HepG2 (cell line): ENCODE measurements around the gene CCDC174. TPM values are rescaled to one million over a fixed set of nuclear protein-coding genes. Genes with fewer than 3 reads are reported as not detected.

Source experiments
- ATAC-seq: fragments of 200-7000 bp; cut with Tn5 transposase; 3 replicates; pipeline ENCODE4 v1.9.1; 2020; ENCODE audit warnings: mild to moderate bottlenecking, moderate library complexity
- BruUV-seq: library from RNA; stranded (reverse); fragments of 400-500 nt; replicated peaks from 2 replicates; lab custom pipeline; 2021; lab: Mats Ljungman, UMichigan
- CTCF ChIA-PET: fragments of 300-600 bp; formaldehyde crosslinking; extraction: SDS; loops from one replicate; lab custom pipeline; 2021; ENCODE audit warnings: low total read pairs, inconsistent platforms, low intra/inter-chr PET ratio; lab: Yijun Ruan, JAX
- POLR2A ChIA-PET: fragments of 350-600 bp; sonication (Branson Sonifier 250); formaldehyde crosslinking; loops from one replicate; lab custom pipeline; 2020; ENCODE audit warnings: antibody characterized with exemption, inconsistent platforms; lab: Yijun Ruan, JAX
- DNase-seq: peaks from one replicate; pipeline ENCODE4 v3.0.0-alpha.2; 2015; ENCODE audit warnings: low spot score
- FAIRE-seq: peaks from 3 replicates; lab custom pipeline; 2011; peaks lifted over from hg19 to GRCh38; lab: Jason Lieb, UNC
- H2AFZ ChIP-seq: one replicate; pipeline ENCODE4 v1.6.1; 2011; ENCODE audit warnings: low read length, inconsistent platforms
- H3K27ac ChIP-seq: fragments of 300-600 bp; 3 replicates; pipeline ENCODE4 v1.8.0; 2011; ENCODE audit warnings: mixed run types, mild to moderate bottlenecking, mixed read lengths, low read length, inconsistent platforms; ENCODE audit not compliant: insufficient read depth; ENCODE audit errors: extremely low read length
- H3K27me3 ChIP-seq, 2 experiments: fragments of 200-600 bp in 1 of 2; 2 replicates in 1 of 2; 3 replicates in 1 of 2; pipeline versions ENCODE4 v1.6.0 to v1.8.0; 2011; ENCODE audit warnings: low read length in 2 of 2, mild to moderate bottlenecking in 2 of 2, moderate library complexity in 2 of 2, inconsistent platforms in 1 of 2; ENCODE audit not compliant: insufficient read depth in 2 of 2, control insufficient read depth in 1 of 2
- H3K36me3 ChIP-seq, 2 experiments: fragments of 200-600 bp in 1 of 2; replicated peaks in 1 of 2; 2 replicates in 1 of 2; 3 replicates in 1 of 2; pipeline versions ENCODE4 v1.5.1 to v1.8.0; 2011; ENCODE audit warnings: low read length in 2 of 2, inconsistent platforms in 1 of 2; ENCODE audit not compliant: insufficient read depth in 2 of 2, control insufficient read depth in 1 of 2
- H3K4me1 ChIP-seq: 2 replicates; pipeline ENCODE4 v1.5.1; 2012; ENCODE audit warnings: low read length, inconsistent platforms; ENCODE audit not compliant: insufficient read depth
- H3K4me2 ChIP-seq: 2 replicates; pipeline ENCODE4 v1.6.0; 2011; ENCODE audit warnings: low read depth, low read length, inconsistent platforms
- H3K4me3 ChIP-seq, 3 experiments: fragments of 200-600 bp in 1 of 3; sonication (generic), shearing (Covaris generic) in 1 of 3; replicated peaks in 1 of 3; 2 replicates each; pipeline ENCODE4 v1.5.1; 2011 to 2016; ENCODE audit warnings: low read length in 3 of 3, inconsistent platforms in 2 of 3, low read depth in 2 of 3, mild to moderate bottlenecking in 2 of 3, control low read depth in 1 of 3, mixed read lengths in 1 of 3; ENCODE audit not compliant: insufficient read depth in 1 of 3
- H3K79me2 ChIP-seq: one replicate; pipeline ENCODE4 v1.6.1; 2011; ENCODE audit warnings: low read length, inconsistent platforms; ENCODE audit not compliant: insufficient read depth
- H3K9ac ChIP-seq: 2 replicates; pipeline ENCODE4 v1.6.0; 2011; ENCODE audit warnings: mild to moderate bottlenecking, low read depth, low read length, inconsistent platforms; ENCODE audit not compliant: insufficient read depth
- H3K9me3 ChIP-seq: 2 replicates; pipeline ENCODE4 v1.5.1; 2012; ENCODE audit warnings: mild to moderate bottlenecking, low read length
- H4K20me1 ChIP-seq: 2 replicates; pipeline ENCODE4 v1.6.0; 2011; ENCODE audit warnings: inconsistent platforms, mild to moderate bottlenecking, low read length, moderate library complexity; ENCODE audit not compliant: insufficient read depth
- CTCF ChIP-seq: sonication (generic); formaldehyde crosslinking; IDR thresholded peaks from 2 replicates; pipeline ENCODE4 v1.5.0; 2020; ENCODE audit warnings: mild to moderate bottlenecking, missing genetic modification reagents, moderate library complexity
- ELF4 ChIP-seq: sonication (generic); formaldehyde crosslinking; IDR thresholded peaks from 2 replicates; pipeline ENCODE4 v1.5.0; 2020; ENCODE audit warnings: missing genetic modification reagents, mild to moderate bottlenecking, moderate library complexity, borderline replicate concordance
- MZF1 ChIP-seq: sonication (generic); formaldehyde crosslinking; IDR thresholded peaks from 2 replicates; pipeline ENCODE4 v1.8.1; 2023; ENCODE audit warnings: mild to moderate bottlenecking, missing genetic modification reagents, borderline replicate concordance
- NFE2L1 ChIP-seq: sonication (generic); formaldehyde crosslinking; IDR thresholded peaks from 2 replicates; pipeline ENCODE4 v1.4.0; 2020; ENCODE audit warnings: missing genetic modification reagents, mild to moderate bottlenecking, borderline replicate concordance
- STAG1 ChIP-seq: sonication (generic); formaldehyde crosslinking; IDR thresholded peaks from 2 replicates; pipeline ENCODE4 v1.4.0; 2020; ENCODE audit warnings: missing genetic modification reagents
- TCF12 ChIP-seq, 2 experiments: fragments of 450-650 bp in 1 of 2; sonication (generic) in 1 of 2; formaldehyde crosslinking in 1 of 2; IDR thresholded peaks; 2 replicates each; pipeline versions ENCODE4 v1.6.1 to v1.8.0; 2017 to 2022; ENCODE audit warnings: antibody characterized with exemption in 1 of 2, mild to moderate bottlenecking in 1 of 2, missing genetic modification reagents in 1 of 2, moderate library complexity in 1 of 2
- XRCC5 ChIP-seq: fragments of 200-400 bp; formaldehyde crosslinking; optimal IDR thresholded peaks from 2 replicates; pipeline ENCODE3; 2017; ENCODE audit warnings: mild to moderate bottlenecking, low read length
- ZMYM4 ChIP-seq: sonication (generic); formaldehyde crosslinking; IDR thresholded peaks from 2 replicates; pipeline ENCODE4 v1.8.1; 2023; ENCODE audit warnings: mild to moderate bottlenecking, missing genetic modification reagents
- ZNF331 ChIP-seq: sonication (generic); formaldehyde crosslinking; IDR thresholded peaks from 2 replicates; pipeline ENCODE4 v1.4.0; 2020; ENCODE audit warnings: missing genetic modification reagents
- ZNF674 ChIP-seq: sonication (generic); formaldehyde crosslinking; IDR thresholded peaks from 2 replicates; pipeline ENCODE4 v1.5.0; 2020; ENCODE audit warnings: low read depth, mild to moderate bottlenecking, missing genetic modification reagents
- WGBS: methylation state at CpG from one replicate; pipeline ENCODE4 v1.1.6; 2017; ENCODE audit warnings: low lambda C conversion rate; 5-methylcytosine and 5-hydroxymethylcytosine counted together
- in situ Hi-C: cut with HindIII; loops from 2 replicates; pipeline ENCODE4 v1.10.0; 2017; ENCODE audit warnings: low pct_unique_long_range_greater_than_20kb; ENCODE audit not compliant: extremely low pct_ligation_motif_present
- intact Hi-C: fragments of 100-400 bp; cut with micrococcal nuclease; formaldehyde crosslinking; loops from one replicate; pipeline ENCODE4 v1.10.0; 2022; ENCODE audit not compliant: unreplicated experiment
- polyA plus RNA-seq, 8 experiments: library from polyadenylated mRNA; depleted of rRNA in 3 of 8; stranded (reverse) in 7 of 8; unstranded in 1 of 8; fragments of >200 nt; fragmentation: Illumina TruSeq in 4 of 8; extraction: Trizol in 4 of 8; gene quantifications; 2 replicates each; pipeline versions ENCODE4 v1.2.1 to v1.2.3, GENCODE V29; 2011 to 2016; ENCODE audit warnings: low read depth in 4 of 8, missing spikeins in 1 of 8, mixed read lengths in 1 of 8; ENCODE audit not compliant: insufficient read depth in 1 of 8
- total RNA-seq, 5 experiments: library from RNA; depleted of rRNA; stranded (reverse); fragments of >200 nt; fragmentation: Illumina TruSeq; extraction: Trizol; gene quantifications; 2 replicates each; pipeline ENCODE4 v1.2.3, GENCODE V29; 2016; ENCODE audit warnings: low read depth in 1 of 5
- TF ChIP-seq, protein P1 (sequence below): sonication (generic); formaldehyde crosslinking; IDR thresholded peaks from 2 replicates; pipeline ENCODE4 v1.5.0; 2020; ENCODE audit warnings: missing genetic modification reagents
- TF ChIP-seq, protein P2 (sequence below): IDR thresholded peaks from 2 replicates; pipeline ENCODE4 v1.6.1; 2016; ENCODE audit warnings: low read depth, control low read depth

Gene CCDC174
- total and polyA plus RNA-seq, 2 of the 13 experiments (the other 11 are each of a cell fraction or from before 2014, with no cell fraction given) = 5.4 to 11.0 TPM

- in situ Hi-C loops (no loop called here), intact Hi-C loops (loop anchor here (2.0 to 5.0 kb wide), 2 partner anchors 147 to 289 kb away; no protein-coding TSS in a partner anchor)
- no peak for TF ChIP-seq XRCC5
- Histone ChIP-seq H3K9ac (no peak overlapping the region), H3K27me3 (peaks cover 0 to 8% of the 10 kb centered on the region in 2 experiments; a peak in 1 of 5 replicates), H3K27ac (no peak overlapping the region), H4K20me1 (no peaks in the 10 kb centered on the region), H3K36me3 (no peaks in the 10 kb centered on the region), H3K9me3 (peaks cover 3% of the 10 kb centered on the region; the same call in 1 of the 2 replicates), H3K4me2 (no peak overlapping the region), H2AFZ (no peak overlapping the region), H3K4me1 (peaks cover 57% of the 10 kb centered on the region), H3K4me3 (no peak overlapping the region), H3K79me2 (no peaks in the 10 kb centered on the region)
- DNase-seq (no peak), ATAC-seq (no peak), FAIRE-seq (no peak)
- ChIA-PET CTCF (interaction anchor here (1.4 to 2.4 kb wide), 2 partner anchors 147 to 287 kb away, joined by 8 to 13 read pairs; no protein-coding TSS in a partner anchor), POLR2A (no interaction called here)
- 73% methylated on average over 6 of the region's 6 CpGs for WGBS
- no TSS peak for BruUV-seq
These were observed 18.1 kb upstream of the CCDC174 start for GRCh38 chr3:14633417-14633816.

- Histone ChIP-seq H3K27ac (no peak overlapping the region), H3K4me3 (no peak overlapping the region), H2AFZ (no peak overlapping the region), H3K4me1 (peaks cover 57% of the 10 kb centered on the region), H3K9ac (no peak overlapping the region), H3K79me2 (no peaks in the 10 kb centered on the region), H4K20me1 (no peaks in the 10 kb centered on the region), H3K27me3 (peaks cover 0 to 3% of the 10 kb centered on the region in 2 experiments; a peak in 1 of 5 replicates), H3K36me3 (no peaks in the 10 kb centered on the region), H3K4me2 (no peak overlapping the region), H3K9me3 (no peaks in the 10 kb centered on the region)
- ChIA-PET POLR2A (no interaction called here), CTCF (interaction anchor here (1.4 to 2.4 kb wide), 2 partner anchors 147 to 287 kb away, joined by 8 to 13 read pairs; no protein-coding TSS in a partner anchor)
- 16% methylated on average over 7 of the region's 8 CpGs for WGBS
- in situ Hi-C loops = no loop called here
- DNase-seq (peak; percentile 53), FAIRE-seq (peak; percentile 68), ATAC-seq (peak; percentile 58)
- BruUV-seq = no TSS peak
- intact Hi-C loops = loop anchor here (2.0 to 5.0 kb wide), 2 partner anchors 147 to 288 kb away; no protein-coding TSS in a partner anchor
- TF ChIP-seq MZF1 (CRISPR knock-in tag) = no peak
- no peak for TF ChIP-seq ZNF674
- peak; percentile 53 for TF ChIP-seq STAG1 (CRISPR knock-in tag)
- TF ChIP-seq, protein P1, sequence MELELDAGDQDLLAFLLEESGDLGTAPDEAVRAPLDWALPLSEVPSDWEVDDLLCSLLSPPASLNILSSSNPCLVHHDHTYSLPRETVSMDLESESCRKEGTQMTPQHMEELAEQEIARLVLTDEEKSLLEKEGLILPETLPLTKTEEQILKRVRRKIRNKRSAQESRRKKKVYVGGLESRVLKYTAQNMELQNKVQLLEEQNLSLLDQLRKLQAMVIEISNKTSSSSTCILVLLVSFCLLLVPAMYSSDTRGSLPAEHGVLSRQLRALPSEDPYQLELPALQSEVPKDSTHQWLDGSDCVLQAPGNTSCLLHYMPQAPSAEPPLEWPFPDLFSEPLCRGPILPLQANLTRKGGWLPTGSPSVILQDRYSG = no peak
- TF ChIP-seq ELF4 (CRISPR knock-in tag) = no peak
- TF ChIP-seq TCF12 (IDR thresholded peaks at IDR 0.05) = no peak
- TF ChIP-seq TCF12 (CRISPR knock-in tag; IDR thresholded peaks at IDR 0.05) = no peak
- TF ChIP-seq NFE2L1 (CRISPR knock-in tag) = no peak
- TF ChIP-seq, protein P2, sequence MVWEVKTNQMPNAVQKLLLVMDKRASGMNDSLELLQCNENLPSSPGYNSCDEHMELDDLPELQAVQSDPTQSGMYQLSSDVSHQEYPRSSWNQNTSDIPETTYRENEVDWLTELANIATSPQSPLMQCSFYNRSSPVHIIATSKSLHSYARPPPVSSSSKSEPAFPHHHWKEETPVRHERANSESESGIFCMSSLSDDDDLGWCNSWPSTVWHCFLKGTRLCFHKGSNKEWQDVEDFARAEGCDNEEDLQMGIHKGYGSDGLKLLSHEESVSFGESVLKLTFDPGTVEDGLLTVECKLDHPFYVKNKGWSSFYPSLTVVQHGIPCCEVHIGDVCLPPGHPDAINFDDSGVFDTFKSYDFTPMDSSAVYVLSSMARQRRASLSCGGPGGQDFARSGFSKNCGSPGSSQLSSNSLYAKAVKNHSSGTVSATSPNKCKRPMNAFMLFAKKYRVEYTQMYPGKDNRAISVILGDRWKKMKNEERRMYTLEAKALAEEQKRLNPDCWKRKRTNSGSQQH (CRISPR knock-in tag) = no peak
- no peak for TF ChIP-seq ZMYM4 (CRISPR knock-in tag)
- no peak for TF ChIP-seq ZNF331 (CRISPR knock-in tag)
- peak; percentile 72 for TF ChIP-seq CTCF (CRISPR knock-in tag)
These were observed 17.6 kb upstream of the CCDC174 start for GRCh38 chr3:14633819-14634424.
